CD4-positive, alpha-beta T cell treated with Interleukin-15 for 4 hours (primary cell): ENCODE data around the gene KHDRBS2.

ENCODE experiments used
- DNase-seq: peaks from one replicate; pipeline ENCODE4 v3.0.0-alpha.2; 2020; ENCODE audit warnings: low spot score

Gene KHDRBS2

DNA sequence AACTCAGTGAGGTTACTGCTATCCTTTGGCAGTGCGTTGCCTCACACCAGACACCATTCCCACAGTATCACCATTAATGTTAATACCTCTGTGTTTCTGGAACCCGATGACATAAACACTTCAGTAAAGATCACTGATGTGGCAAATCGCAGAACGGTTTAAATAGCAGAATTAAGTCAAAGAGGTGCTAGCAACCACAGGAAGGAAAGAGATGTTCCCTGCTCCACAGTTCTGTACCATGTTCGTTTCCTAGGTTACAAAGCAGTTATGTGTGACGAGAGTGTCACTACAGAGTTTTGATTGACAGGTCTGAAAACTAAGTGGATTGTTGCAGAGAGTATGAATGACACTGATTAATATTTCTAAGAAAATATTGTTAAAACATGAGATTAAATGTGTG, 272.3 kb downstream of the KHDRBS2 start:
- DNase-seq, result no peak

DNA sequence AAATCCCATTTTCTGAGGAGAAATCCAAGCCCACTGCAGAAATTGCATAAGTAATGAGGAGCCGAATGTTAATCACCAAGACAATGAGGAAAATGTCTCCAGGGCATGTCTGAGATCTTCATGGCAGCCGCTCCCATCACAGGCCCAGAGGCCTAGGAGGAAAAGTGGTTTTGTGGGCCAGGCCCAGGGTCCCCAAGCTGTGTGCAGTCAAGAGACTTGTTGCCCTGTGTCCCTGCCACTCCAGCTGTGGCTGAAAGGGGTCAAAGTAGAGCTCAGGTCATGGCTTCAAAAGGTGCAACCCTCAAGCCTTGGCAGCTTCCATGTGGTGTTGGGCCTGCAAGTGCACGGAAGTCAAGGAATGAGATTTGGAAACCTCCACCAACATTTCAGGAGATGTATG, 276.6 kb downstream of the KHDRBS2 start:
- no peak for DNase-seq

DNA sequence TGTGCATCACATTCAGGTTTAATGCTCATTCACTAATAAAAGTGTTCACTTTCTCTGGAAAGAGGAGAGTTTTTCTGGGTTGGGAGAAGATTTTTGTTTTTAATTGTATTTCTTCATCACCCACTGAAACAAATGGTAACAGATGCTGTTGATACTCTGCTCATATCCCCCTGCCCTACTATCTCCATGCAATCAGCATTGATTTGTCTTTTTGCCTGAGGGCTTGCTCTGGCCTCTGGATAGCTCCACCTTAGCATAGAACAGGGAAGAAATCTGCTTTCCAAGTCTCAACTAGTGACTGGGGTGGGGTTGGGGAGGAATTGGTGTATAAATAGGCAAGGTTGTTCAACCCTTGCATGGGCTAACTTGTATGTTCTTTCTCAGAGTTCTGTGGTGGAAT, 296.4 kb downstream of the KHDRBS2 start:
- no peak for DNase-seq

DNA sequence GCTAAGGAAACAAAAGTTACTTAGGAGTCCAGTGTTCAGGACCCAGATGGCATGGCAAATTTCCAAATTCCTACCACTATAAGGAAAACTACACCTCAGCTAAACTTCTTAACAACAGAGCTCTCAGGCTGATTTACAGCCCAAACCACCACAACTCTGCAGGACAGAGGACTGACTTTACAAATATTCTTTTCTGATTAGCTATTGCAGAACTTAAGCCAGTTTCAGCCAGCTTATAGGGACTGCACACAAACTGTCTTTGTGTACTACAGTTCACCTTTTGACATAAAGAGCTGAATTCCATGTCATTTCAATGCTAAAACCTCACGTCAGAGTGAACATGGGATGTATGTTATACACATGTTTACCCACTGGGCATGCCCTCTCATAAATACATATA, 305.4 kb downstream of the KHDRBS2 start:
- no peak for DNase-seq

DNA sequence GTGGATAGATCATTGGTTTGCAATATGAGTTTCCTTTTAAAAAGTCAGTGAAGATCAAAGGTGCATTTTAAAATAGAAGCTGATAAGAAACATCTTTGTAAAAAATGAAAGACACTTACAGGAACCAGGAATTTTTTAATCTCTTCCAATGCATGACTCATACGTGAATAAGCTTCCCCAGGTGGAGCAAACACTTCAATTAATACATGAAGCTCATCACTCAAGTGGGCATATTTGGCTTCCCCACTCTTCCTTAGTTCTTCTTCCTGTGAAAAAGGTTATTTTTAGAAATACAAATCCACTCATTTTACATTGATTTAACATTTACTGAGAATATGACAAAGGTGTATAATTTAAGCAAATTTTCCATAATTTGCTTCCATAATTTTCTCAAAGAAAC, 308.1 kb downstream of the KHDRBS2 start:
- no peak for DNase-seq

DNA sequence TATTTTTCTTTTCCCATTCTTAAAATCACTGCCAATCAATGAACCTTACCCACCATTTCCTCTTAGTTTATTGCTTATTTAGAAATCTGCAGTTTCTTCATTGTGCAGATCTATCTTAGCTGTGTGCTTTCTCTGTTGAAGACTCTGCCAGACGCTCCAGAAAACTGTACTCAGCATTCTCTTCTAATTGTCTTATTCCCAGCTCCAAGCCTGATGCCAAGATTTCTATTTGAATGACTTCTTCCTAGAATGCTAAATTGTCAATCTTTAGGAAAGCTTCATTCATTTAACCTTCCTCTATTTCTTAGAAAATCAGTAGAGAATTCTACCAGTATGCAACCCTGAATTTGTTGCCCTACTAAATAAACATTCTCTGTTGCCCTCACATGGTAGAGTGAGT, 308.9 kb downstream of the KHDRBS2 start:
- DNase-seq, result no peak

DNA sequence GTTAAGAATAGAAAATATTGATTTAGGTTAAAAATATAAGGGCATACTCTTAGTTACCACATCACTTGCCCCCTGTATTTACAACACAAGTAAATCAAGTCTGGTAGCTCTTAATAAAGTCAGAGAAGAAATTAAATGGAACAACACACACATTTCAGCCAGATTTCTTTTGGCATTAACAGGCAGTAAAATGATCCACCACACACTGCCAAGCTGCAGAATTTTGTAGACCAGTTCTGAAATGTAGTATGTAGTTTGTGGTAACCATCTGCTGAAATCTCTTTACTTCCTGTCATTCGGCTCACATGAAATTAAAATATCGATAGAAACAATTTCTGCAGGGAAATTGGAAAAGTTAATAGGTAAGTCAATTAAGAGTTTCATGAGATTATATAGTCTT, 326.8 kb downstream of the KHDRBS2 start:
- no peak for DNase-seq

DNA sequence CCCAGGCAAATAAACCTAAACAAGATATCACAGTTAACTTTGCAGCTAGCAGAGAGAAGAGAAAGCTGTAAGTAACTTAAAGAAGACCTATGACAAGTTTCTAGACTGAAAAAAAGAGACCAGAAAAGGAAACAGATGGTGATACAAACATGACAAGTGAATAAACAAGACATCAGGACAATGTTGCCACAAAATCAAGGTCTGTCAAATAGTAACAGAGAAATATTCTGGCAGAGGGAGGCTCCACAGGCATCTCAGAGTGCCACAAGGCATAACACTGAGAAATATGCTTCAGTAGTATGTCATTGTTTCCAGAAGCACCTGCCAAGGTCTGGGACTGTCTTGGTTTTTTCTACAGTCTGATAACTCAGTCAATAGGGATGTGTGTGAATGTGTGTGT, 332.2 kb downstream of the KHDRBS2 start:
- DNase-seq, result no peak

DNA sequence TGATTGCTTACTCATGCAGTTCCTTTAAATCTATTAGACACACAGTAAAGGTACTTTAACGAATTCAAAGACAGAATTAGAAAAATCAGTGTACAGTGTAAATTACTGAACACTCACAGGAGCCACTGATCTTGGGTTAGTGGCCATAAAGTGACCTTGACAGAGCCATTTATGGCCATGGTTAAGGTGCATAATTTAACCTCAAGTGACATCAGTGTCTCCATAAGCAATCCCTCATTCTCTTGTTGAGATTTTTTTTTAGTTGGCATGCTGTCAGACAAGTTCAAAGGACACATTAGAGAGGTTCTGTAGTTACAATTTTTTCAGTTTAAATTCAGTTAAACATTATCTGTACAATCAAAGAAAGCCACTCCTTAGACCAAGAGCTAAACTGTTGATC, 334.4 kb downstream of the KHDRBS2 start:
- no peak for DNase-seq

DNA sequence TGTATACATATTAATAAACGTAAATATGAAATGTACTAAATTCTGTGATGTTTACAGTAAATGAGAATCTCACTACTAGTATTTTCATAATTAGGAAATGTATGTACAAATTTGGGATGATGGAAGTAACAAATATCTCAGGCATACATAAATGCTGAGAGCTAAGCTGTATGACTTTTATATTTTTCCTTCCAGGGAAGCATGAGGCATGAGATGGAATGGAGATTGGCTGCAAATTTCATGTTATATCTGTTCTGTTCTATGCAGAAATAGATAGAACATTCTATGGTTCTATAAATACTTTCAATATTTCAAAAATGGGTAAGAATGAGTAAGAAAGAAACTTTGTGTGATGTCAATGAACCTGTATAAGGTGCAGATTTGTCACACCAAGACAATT, 335.2 kb downstream of the KHDRBS2 start:
- no peak for DNase-seq

DNA sequence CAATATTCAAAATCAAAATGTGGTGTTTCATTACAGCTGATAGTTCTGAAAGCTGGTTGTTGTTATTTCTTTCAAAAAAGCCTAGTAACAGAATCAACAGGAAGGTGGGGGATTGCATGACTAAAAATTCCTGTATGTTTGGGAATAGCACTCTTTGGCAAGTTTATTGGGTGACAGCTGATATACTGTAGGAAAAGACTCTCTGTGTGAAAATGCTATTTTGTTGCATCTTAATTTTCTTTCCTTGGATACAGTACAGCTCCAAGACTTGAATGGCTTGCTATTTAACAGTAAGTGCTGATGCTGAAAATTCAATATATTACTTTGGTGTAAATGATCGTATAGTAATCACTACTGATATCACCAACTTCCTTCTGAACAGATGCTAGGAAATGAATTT, 336.1 kb downstream of the KHDRBS2 start:
- no peak for DNase-seq

DNA sequence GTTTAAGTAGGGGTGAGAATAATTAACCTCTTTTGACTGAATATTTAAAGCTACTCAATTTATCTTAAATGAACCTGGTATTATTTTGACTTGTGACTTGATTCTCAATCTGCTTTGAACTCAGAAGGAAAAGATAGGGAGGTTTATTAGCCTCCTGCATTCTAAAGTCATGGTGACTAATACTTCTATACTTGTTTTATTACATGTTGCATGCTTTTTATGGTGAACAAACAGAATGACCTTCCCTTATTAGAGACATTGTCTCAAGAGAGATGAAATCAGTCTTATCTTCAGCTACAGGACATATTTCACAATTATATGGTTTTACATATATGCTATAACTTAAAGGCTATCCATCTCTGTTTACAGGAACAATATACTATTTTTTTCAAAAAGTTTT, 336.9 kb downstream of the KHDRBS2 start:
- DNase-seq, result no peak

DNA sequence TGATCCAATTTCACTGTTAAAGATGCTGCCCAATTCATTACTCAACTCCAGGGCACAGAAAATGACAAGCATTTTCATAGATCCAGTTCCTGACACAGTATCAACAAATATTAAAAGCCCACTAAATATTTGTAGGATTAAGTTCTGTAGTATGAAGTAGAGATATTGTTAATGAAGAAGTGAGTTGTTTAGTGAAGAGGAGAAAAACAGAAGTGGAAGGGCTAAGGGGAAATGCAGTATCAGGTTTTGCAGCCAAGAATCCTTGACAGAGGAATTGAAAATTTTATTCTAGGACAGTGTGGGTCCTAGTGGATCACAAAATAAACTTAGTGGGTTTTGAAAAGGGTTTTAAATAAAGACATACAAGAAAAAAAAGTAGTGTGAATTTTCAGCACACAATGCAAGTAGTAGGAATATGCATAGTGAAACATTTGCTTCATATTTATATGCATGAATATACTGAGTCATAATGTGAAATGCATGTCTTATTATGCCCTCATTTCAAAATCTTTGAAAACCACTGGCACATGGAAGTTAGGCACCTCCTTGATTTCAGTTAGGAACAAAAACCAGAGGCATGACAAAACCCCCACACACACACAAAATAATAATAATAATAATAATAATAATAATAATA, 338.6 kb downstream of the KHDRBS2 start:
- no peak for DNase-seq

DNA sequence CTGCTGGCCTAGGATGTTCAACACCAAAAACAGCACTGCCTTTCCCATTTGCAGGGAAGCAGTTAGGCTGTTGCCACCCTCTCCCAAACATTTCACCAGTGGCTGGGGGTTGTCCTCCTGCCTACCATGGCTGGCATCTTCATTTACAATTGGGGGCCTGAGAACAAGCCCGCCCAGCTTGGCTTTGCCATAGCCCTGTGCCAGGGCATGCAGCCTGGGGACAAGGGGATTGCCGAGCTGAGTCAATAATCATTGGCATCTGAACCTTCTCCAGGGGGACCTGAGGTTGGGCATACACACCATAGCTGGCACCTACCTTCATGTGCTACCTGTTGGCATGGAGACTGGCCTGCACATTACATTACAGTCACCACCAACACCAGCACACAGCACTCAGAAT, 345.1 kb downstream of the KHDRBS2 start:
- no peak for DNase-seq

DNA sequence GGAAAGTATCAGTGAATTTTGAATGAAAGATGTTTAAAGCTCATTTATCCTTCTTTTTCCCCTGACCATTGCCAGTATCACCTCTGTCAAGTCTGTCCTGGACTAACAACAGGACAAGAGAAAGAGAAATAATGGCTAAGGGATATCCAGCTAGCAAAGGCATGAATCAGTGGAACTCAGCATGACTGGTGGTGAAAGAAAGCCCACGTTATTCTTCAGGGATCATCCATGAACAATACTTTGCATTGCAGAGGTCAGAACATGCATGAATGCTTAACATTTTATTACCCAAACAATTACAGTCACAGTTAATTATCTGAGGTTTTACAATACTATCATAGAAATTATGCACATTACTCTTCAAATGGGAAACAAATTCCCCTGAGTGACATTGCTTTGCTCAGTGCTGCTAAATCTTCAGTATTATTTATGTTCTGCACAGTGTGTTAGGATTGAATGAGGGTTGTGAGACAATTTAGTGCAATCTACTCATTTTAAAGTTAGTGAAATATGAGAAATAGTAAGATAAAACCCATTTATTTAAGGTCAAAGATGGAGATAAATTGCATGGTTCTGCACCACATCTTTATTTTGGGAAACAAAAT, 350.7 kb downstream of the KHDRBS2 start:
- DNase-seq, result no peak

DNA sequence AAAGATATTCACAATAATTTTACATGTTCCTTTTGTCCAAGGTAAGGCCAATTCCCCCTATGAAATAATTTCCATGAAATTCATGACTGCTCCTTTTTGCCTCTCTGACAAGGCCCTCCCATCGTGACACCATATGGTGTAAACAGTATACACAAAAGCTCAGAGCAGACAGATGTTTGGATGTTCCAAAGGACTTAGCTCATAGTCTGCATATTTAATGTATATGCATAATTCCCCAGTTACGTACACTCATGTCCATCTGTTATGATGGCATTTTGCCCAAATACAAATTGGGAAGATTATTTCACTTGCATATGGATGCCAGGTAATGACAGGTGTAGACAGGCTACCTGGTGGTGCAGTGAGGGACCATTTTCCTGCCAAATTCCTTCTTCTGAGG, 376.5 kb downstream of the KHDRBS2 start:
- DNase-seq, result no peak

DNA sequence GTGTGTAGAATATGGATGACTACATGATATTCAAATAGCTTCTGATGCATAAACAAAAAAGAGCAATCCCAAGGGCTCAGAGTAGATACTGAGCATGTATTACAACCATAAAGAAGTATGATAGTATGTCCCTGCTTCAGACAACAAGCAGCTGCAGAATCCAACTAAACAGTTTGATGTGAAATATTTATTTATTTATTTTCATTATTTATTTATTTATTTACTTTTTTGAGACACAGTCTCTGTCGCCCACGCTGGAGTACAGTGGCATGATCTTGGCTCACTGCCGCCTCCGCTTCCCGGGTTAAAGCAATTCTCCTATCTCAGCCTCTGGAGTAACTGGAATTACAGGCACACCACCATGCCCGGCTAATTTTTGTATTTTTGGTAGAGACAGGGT, 384.3 kb downstream of the KHDRBS2 start:
- no peak for DNase-seq

DNA sequence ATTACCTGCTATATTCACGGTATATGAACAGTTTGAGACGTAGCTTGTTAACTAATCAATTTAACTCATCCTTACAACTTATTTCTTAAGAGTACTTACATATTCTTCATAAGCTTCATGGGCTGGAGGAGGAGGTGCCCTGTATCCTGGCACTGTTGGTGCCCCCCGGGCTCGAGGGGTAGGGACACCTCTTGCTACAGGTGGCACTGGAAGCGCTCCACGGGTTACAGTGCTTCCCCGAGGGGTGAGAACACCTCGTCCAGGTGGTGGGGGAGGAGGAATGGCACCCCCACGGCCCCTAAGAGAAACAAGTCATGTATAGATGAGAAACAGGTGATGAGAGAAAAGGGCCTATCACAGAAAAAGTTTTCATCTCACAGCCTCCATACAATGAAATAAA, 391.5 kb downstream of the KHDRBS2 start:
- no peak for DNase-seq

DNA sequence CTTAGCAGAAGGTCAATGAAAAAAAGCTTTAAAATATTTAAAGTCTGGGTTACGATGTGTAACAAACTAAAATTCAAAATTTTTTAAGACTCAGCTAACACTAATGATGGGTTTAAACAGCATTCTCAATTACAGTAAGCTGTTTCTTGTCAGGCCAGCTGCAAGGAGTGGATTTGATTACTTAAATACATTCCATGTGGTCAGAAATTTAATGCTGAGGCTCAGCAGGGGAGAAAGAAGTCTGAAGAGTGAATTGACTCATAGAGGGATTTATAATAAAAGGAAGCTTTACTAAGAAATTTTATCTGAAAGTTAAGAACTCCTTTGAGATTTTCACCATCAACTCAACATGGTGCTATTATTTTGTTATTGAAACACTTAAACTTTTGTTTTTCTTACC, 398.6 kb downstream of the KHDRBS2 start:
- DNase-seq, result no peak

DNA sequence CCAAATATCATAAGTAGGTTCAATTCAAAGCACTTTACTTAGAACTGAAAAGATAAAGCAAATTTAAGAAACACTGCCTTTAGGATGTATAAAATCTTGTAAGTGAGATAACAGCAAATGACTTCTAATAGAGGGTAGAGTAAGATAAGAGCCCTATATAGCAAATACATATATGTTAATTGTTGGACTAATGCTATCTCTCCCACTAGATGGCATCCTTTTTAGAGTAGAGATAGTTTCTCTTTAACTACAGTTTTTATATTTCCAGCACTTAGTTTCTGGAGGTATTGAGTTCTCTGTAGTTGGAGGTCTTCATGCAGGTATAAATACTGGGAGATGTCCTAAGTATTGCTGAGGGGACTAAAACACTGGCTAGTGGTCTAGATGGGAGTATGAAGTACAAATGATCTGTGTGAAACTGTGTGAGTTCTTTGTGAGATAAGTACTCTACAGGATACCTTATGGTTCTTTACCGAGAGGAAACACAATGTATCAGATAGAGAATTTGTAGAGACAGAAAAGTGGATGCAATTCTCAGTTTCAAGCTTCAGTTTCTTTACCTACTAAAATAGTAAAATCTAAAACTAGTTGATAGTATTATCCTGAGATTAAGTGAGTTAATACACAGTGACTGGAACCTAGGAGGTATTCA, 399.3 kb downstream of the KHDRBS2 start:
- no peak for DNase-seq

DNA sequence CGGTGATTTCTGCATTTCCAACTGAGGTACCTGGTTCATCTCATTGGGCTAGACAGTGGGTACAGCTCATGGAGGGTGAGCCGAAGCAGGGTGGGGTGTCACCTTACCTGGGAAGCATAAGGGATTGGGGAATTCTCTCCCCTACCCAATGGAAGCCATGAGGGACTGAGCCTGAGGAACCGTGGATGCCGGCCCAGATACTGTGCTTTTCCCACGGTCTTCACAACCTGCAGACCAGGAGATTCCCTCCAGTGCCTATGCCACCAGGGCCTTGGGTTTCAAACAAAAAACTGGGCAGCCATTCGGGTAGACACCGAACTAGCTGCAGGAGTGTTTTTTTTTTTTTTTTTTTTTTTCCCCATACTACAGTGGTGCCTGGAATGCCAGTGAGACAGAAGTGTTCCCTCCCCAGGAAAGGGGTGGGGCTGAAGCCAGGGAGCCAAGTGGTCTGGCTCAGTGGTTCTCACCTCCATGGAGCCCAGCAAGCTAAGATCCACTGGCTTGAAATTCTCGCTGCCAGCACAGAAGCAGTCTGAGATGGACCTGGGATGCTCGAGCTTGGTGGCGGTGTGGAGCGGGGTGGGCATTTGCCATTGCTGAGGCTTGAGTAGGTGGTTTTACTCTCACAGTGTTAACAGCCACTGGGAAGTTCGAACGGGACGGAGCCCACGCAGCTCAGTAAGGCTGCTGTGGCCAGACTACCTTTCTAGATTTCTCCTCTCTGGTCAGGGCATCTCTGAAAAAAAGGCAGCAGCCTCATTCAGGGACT, 416.2 kb downstream of the KHDRBS2 start:
- no peak for DNase-seq

DNA sequence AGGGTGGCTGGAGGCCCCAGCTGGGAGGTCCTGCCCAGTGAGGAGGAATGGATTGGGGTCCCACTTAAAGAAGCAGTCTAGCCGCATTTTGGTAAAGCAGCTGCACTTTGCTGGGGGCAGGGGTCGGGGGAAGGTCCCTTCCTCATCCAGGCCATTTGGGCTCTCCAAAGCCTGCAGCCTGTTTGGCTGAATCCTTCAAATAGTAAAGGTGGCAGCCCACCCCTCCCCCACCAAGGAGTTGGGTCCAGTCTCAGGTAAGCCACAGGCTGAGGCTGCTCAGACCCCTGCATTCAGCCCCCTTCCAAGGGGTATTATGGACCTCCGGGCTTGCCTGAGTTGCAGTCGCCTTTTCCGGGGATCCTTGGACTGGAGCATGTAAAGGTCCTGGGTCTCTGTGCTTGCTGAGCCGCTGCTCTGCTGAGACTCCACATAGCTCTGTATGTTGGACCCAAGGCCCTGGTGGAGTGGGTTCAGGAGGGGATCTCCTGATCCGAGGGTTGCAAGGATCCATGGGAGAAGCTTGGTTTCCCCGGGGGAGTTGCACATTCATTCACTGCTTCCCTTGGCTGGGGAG, 417.4 kb downstream of the KHDRBS2 start:
- DNase-seq, result no peak

DNA sequence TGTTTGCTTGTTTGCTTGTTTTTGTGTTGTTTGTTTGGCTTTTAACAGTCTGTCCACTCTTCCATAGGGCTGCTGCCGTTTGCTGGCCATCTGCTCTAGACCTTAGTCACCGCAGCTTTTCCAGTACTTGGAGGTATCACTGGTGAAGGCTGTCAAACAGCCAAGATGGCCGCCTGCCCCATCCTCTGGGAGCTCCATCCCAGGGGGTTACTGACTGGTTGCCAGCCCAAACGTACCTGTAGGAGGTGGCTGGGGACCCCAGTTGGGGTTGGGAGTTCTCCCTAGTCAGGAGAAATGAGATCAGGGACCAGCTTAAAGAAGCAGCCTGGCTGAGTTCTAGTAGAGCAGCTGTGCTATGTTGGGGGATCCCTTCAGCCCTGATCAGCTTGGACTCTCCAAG, 418.4 kb downstream of the KHDRBS2 start:
- DNase-seq, result no peak
